H1 (cell line): ENCODE results near the gene RPS3. TPM values are rescaled to one million over a fixed set of nuclear protein-coding genes. Genes with fewer than 3 reads are reported as not detected.

Experiments used
- CEBPB ChIP-seq: IDR thresholded peaks from 2 replicates; pipeline ENCODE4 v1.6.1; 2012; ENCODE audit warnings: low read depth, low read length
- EGR1 ChIP-seq: IDR thresholded peaks from 2 replicates; pipeline ENCODE4 v1.6.1; 2011; ENCODE audit warnings: low read depth, low read length, borderline replicate concordance
- FOSL1 ChIP-seq: IDR thresholded peaks from 2 replicates; pipeline ENCODE4 v1.6.1; 2011; ENCODE audit warnings: mild to moderate bottlenecking, low read depth, low read length, moderate library complexity; ENCODE audit not compliant: insufficient read depth
- KDM1A ChIP-seq: fragments of 200-600, 300-600 bp; sonication (generic); IDR thresholded peaks from 2 replicates; pipeline ENCODE4 v1.7.1; 2016; ENCODE audit warnings: mild to moderate bottlenecking, low read length, borderline replicate concordance
- RAD21 ChIP-seq, 2 experiments: IDR thresholded peaks in 1 of 2; conservative IDR thresholded peaks in 1 of 2; 2 replicates each; pipeline ENCODE4 v1.6.1; 2011; ENCODE audit warnings: low read depth in 2 of 2, low read length in 2 of 2, improper control_type of control experiment in 1 of 2, inconsistent platforms in 1 of 2, mild to moderate bottlenecking in 1 of 2, moderate library complexity in 1 of 2
- SP1 ChIP-seq: IDR thresholded peaks from 2 replicates; pipeline ENCODE4 v1.6.1; 2011; ENCODE audit warnings: low read depth, low read length
- polyA plus RNA-seq, 7 experiments: library from polyadenylated mRNA; depleted of rRNA in 3 of 7; stranded (reverse) in 5 of 7; unstranded in 2 of 7; fragments of >200 nt in 5 of 7; fragments of 200-250 nt in 2 of 7; gene quantifications; 1 replicate in 5 of 7; 2 replicates in 1 of 7; 4 replicates in 1 of 7; pipeline versions ENCODE4 v1.2.1 to v1.2.3, GENCODE V29; 2011 to 2013; ENCODE audit warnings: missing spikeins in 2 of 7, mixed read lengths in 2 of 7
- total RNA-seq: library from RNA; stranded (reverse); fragmentation: NEBNext Ultra II Directional; extraction: Animal tissue kit (Norgen Biotek cat#: 25700); gene quantifications from 2 replicates; pipeline ENCODE4 v1.2.1, GENCODE V29; 2021

Gene RPS3
- total and polyA plus RNA-seq, 2 of the 8 experiments (the other 6 are each of a cell fraction or from before 2014, with no cell fraction given), result 3,813 to 4,194 TPM

GRCh38 chr11:75431533-75432525 lies 32.5 kb downstream of the RPS3 start (continued):
- TF ChIP-seq SP1, result peak; percentile 85
- TF ChIP-seq EGR1, result 0 out of 2 replicates have a peak, but pooled peaks have one; percentile 8
- TF ChIP-seq FOSL1, result no peak
- TF ChIP-seq RAD21 (IDR thresholded peaks at IDR 0.05 in 1 of 2, conservative IDR thresholded peaks at IDR 0.05 in 1 of 2; ENCODE audit: low read depth in 2 of 2, low read length in 2 of 2), result peak in 1 of 2 experiments; percentile 12; a peak in 1 of 4 replicates
- no peak for TF ChIP-seq CEBPB
- peak; percentile 83; the same call in 1 of the 2 replicates for TF ChIP-seq KDM1A
